ENCODE results near the gene LRIT2. TPM values are rescaled to one million over a fixed set of nuclear protein-coding genes. Genes with fewer than 3 reads are reported as not detected.
A peak's percentile ranks its signal among the peaks of the same experiment; 100 is the strongest.

LRIT2 gene
- total RNA-seq, 2 experiments from 2014 or later = not detected

- H3K27me3 Mint-ChIP-seq = peaks cover 5% of the 10 kb centered on the region
- no peaks in the 10 kb centered on the region for H3K9me3 Mint-ChIP-seq
- ATAC-seq (ENCODE audit: low read depth) (no peak), DNase-seq (no peak)
- no peaks in the 10 kb centered on the region for H3K36me3 Mint-ChIP-seq
- H3K4me3 Mint-ChIP-seq = no peak overlapping the region
- H3K27ac Mint-ChIP-seq = no peak overlapping the region
- H3K4me1 Mint-ChIP-seq = no peaks in the 10 kb centered on the region
- POLR2A ChIA-PET = no interaction called here
These were observed 13.8 kb downstream of the LRIT2 start for GRCh38 chr10:84211566-84211965.

- Mint-ChIP-seq H3K36me3 (no peaks in the 10 kb centered on the region), H3K4me1 (peaks cover 3% of the 10 kb centered on the region), H3K9me3 (no peaks in the 10 kb centered on the region), H3K27ac (no peak overlapping the region), H3K4me3 (no peak overlapping the region), H3K27me3 (peaks cover 5% of the 10 kb centered on the region)
- DNase-seq (no peak), ATAC-seq (ENCODE audit: low read depth) (no peak)
- POLR2A ChIA-PET = no interaction called here
These were observed 17.3 kb downstream of the LRIT2 start for GRCh38 chr10:84208023-84208422.

- Mint-ChIP-seq H3K9me3 (no peaks in the 10 kb centered on the region), H3K4me3 (no peak overlapping the region), H3K4me1 (peaks cover 3% of the 10 kb centered on the region), H3K27ac (no peak overlapping the region), H3K36me3 (no peaks in the 10 kb centered on the region), H3K27me3 (peaks cover 5% of the 10 kb centered on the region)
- DNase-seq = no peak
- no peak for ATAC-seq (ENCODE audit: low read depth)
- POLR2A ChIA-PET = no interaction called here
These were observed 19.4 kb downstream of the LRIT2 start for GRCh38 chr10:84205853-84206525.

DNA sequence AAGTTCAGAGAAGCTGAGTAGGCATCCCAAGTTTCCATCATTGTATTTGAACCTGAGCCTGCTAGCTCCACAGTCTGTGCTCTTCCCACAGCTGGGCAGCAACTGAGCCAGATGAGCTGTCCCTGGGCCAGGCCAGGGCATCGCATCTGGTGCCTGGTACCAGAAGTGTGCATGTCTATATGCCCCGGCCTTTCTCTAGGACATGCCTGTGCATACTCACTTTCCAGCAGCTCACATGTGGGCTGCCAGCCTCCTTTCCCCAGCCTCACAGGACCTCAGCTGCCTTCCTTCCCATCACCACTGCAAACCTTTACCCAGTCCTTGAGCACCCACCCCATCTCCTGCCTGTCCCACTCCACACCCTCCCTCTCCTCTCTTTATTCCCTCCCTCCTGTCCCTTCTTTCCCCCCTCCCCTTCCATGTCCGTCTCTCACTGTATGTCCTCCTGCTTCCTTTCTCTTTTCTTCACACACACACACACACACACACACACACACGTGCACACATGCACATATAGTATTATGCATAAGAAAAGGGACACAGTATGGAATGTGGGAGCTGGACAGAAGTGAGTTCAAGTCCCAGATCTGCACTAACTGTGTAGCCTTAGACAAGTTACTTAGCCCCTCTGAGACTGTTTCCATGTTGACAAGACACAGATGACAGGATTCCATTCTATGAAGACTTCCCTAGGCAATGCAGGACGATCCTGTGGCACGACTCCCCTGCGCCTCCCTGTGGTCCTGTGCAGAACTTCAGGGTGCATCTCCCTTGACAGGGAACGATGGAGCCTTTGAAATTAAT is 20.1 kb downstream of the LRIT2 start:
- Mint-ChIP-seq H3K27ac (no peak overlapping the region), H3K4me3 (no peak overlapping the region), H3K9me3 (no peaks in the 10 kb centered on the region), H3K4me1 (peaks cover 3% of the 10 kb centered on the region), H3K36me3 (no peaks in the 10 kb centered on the region), H3K27me3 (peaks cover 5% of the 10 kb centered on the region)
- ATAC-seq (ENCODE audit: low read depth) (peak; percentile 80), DNase-seq (peak; percentile 78)
- POLR2A ChIA-PET = no interaction called here

DNA sequence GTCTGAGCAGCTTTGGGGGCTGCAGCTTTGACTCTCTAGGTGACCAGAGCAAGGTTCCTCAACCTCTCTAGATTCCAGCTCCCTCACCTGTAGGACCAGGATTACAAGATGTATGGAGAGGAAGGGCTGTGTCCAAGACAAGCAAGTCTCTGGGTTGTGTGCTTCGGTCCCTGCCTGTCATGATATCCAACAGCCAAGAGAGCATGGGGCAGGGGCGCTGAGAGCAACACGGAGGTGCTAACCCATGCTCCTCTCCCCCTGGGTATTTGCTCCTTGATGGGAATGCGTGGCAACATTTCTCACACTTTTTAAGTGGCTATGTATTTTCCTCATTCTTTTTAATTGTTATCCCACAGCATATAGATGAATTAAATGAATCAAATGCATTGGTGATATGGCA is 20.7 kb downstream of the LRIT2 start:
- no peak for ATAC-seq (ENCODE audit: low read depth)
- no peak overlapping the region for H3K27ac Mint-ChIP-seq
- POLR2A ChIA-PET = no interaction called here
- no peaks in the 10 kb centered on the region for H3K36me3 Mint-ChIP-seq
- H3K4me1 Mint-ChIP-seq = peaks cover 3% of the 10 kb centered on the region
- peaks cover 5% of the 10 kb centered on the region for H3K27me3 Mint-ChIP-seq
- no peaks in the 10 kb centered on the region for H3K9me3 Mint-ChIP-seq
- H3K4me3 Mint-ChIP-seq = no peak overlapping the region
- DNase-seq = no peak

DNA sequence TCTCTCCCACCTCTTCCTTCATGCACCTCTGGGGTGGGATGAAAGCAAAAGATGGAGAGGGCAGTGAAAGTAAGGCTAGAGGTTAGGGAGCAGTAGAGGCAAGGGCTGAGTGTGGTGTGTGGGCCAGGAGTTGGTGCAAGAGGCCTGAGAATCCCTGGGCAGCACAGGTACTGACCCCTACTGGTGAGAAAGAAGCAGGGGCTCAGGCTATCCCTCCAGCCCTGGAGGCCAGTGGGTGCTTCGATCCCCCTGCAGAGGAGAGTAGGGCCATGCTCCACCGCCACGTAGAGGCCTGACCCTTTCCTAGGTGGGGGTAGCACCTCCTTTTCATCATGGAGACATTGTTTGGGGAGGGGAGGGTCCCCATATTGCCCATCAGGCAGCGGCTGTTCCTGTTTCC is 21.2 kb downstream of the LRIT2 start:
- Mint-ChIP-seq H3K27ac (no peak overlapping the region), H3K36me3 (no peaks in the 10 kb centered on the region), H3K27me3 (peaks cover 5% of the 10 kb centered on the region), H3K4me1 (peaks cover 3% of the 10 kb centered on the region), H3K4me3 (no peak overlapping the region), H3K9me3 (no peaks in the 10 kb centered on the region)
- DNase-seq = no peak
- POLR2A ChIA-PET = no interaction called here
- ATAC-seq (ENCODE audit: low read depth) = no peak

GRCh38 chr10:84202349-84202748 is 23.0 kb downstream of the LRIT2 start:
- Mint-ChIP-seq H3K4me1 (peaks cover 3% of the 10 kb centered on the region), H3K9me3 (no peaks in the 10 kb centered on the region), H3K4me3 (no peak overlapping the region), H3K36me3 (no peaks in the 10 kb centered on the region), H3K27ac (no peak overlapping the region), H3K27me3 (peaks cover 6% of the 10 kb centered on the region)
- ATAC-seq (ENCODE audit: low read depth) (no peak), DNase-seq (no peak)
- POLR2A ChIA-PET = no interaction called here

DNA sequence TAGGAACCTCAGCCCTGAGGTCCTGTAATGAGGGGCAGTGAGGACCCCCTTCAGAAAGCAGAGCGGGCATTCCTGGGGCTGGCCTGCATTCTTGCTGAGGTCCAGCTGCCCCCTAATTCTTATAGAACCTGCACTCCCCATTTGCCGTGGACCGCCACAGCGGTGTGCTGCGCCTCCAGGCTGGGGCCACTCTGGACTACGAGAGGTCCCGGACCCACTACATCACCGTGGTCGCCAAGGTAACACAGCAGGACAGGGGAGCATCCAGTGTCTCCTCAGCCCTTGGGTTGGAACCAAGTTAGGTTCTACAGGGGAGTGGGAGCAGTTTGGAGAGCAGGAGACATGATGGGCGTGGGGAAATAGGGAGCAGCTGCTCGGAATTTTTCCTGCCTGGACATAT is 23.7 kb downstream of the LRIT2 start:
- H3K27ac Mint-ChIP-seq = no peak overlapping the region
- no peaks in the 10 kb centered on the region for H3K9me3 Mint-ChIP-seq
- no peak for DNase-seq
- H3K4me3 Mint-ChIP-seq = no peak overlapping the region
- POLR2A ChIA-PET = interaction anchor here (0.7 kb wide), 1 partner anchor 179 kb away, joined by 3 read pairs; no protein-coding TSS in a partner anchor
- peaks cover 12% of the 10 kb centered on the region for H3K27me3 Mint-ChIP-seq
- no peak for ATAC-seq (ENCODE audit: low read depth)
- peaks cover 3% of the 10 kb centered on the region for H3K4me1 Mint-ChIP-seq
- H3K36me3 Mint-ChIP-seq = no peaks in the 10 kb centered on the region

DNA sequence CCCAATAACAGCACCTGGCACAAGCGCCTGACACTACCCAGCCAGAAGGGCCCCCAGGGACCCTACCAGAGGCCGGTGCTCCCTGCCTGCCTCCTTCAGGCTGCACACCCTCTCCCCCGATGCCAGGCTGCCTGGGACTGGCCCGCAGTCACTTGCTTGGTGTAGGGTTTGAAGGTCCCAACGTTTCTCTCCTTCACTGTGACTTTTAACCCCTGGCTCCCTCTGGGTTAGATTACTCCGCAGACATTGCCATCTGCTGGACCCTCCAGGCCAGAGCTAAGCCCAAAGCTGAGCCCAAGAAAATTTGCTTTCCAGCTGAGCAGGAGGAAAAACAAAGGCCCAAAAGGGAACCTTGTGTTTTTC is 24.1 kb downstream of the LRIT2 start:
- DNase-seq (no peak), ATAC-seq (ENCODE audit: low read depth) (no peak)
- Mint-ChIP-seq H3K27ac (no peak overlapping the region), H3K9me3 (no peaks in the 10 kb centered on the region), H3K4me1 (peaks cover 3% of the 10 kb centered on the region), H3K4me3 (no peak overlapping the region), H3K27me3 (peaks cover 17% of the 10 kb centered on the region), H3K36me3 (no peaks in the 10 kb centered on the region)
- POLR2A ChIA-PET = interaction anchor here (0.7 kb wide), 1 partner anchor 180 kb away, joined by 3 read pairs; no protein-coding TSS in a partner anchor

DNA sequence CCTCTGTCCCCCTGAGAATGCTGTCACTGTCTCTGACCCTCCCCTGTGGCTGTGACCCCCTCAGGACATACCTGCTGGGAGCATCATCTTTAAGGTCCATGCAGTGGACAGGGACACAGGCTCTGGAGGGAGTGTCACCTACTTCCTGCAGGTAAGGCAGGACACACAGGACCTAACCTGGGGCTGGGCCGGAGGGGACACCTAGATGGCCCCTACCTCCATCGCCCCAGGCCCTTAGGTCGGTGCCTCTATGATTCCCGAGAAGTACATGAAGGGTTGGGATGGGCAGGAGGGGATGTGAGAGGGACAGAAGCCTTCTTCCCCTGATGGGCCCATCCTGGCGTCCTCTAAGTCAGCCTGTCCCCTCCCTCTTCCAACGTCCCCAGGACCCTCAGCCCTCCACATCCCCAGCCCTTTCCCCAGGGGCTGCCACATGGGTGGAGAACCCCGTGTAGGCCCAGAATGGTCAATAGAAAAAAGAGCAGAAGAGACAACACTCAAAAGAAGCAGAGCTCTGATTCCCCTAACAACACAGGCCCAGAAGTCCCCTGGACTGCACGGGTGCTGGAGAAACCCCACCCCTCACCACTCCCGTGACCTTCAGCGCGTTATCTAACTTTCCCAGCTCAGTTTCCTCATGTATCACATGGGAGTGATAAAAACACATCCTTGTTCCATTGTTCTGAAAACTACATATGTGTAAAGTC is 24.7 kb downstream of the LRIT2 start:
- no peak overlapping the region for H3K27ac Mint-ChIP-seq
- POLR2A ChIA-PET = interaction anchor here (0.7 kb wide), 1 partner anchor 180 kb away, joined by 3 read pairs; no protein-coding TSS in a partner anchor

GRCh38 chr10:84198206-84198915 is 27.0 kb downstream of the LRIT2 start:
- POLR2A ChIA-PET = interaction anchor here (0.6 kb wide), 1 partner anchor 141 kb away, joined by 4 read pairs; no protein-coding TSS in a partner anchor
- ATAC-seq (ENCODE audit: low read depth) (no peak), DNase-seq (no peak)
- Mint-ChIP-seq H3K9me3 (no peaks in the 10 kb centered on the region), H3K36me3 (no peaks in the 10 kb centered on the region), H3K4me3 (no peak overlapping the region), H3K27ac (no peak overlapping the region), H3K4me1 (peaks cover 2% of the 10 kb centered on the region), H3K27me3 (peaks cover 39% of the 10 kb centered on the region)

More for the DNA sequence above, 24.7 kb downstream of the LRIT2 start:
- peaks cover 22% of the 10 kb centered on the region for H3K27me3 Mint-ChIP-seq
- ATAC-seq (ENCODE audit: low read depth) = no peak
- no peaks in the 10 kb centered on the region for H3K36me3 Mint-ChIP-seq
- no peak overlapping the region for H3K4me3 Mint-ChIP-seq
- no peaks in the 10 kb centered on the region for H3K9me3 Mint-ChIP-seq
- no peak for DNase-seq
- peaks cover 3% of the 10 kb centered on the region for H3K4me1 Mint-ChIP-seq

DNA sequence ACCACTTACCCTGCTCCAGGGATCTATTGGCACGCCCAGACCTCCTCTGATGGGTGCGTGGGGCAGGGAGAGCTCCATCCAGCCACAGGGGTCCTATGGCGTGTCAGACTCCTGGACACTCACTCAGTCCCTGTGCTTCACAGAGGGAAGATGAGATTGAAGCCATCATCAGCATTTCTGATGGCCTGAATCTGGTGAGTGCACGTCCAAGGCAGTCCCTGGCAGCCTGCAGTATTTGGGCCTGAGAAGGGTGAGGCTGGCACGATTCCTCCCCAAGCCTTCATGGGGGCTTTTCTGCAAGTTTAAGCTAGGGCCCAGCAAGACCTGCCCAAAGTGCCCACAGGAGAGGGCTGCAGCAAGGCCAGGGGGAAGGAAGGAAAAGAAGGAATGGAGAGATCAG is 27.7 kb downstream of the LRIT2 start:
- Mint-ChIP-seq H3K36me3 (no peaks in the 10 kb centered on the region), H3K9me3 (no peaks in the 10 kb centered on the region), H3K27me3 (peaks cover 43% of the 10 kb centered on the region), H3K27ac (no peak overlapping the region), H3K4me3 (no peak overlapping the region), H3K4me1 (peaks cover 2% of the 10 kb centered on the region)
- POLR2A ChIA-PET = interaction anchor here (0.6 kb wide), 1 partner anchor 142 kb away, joined by 4 read pairs; no protein-coding TSS in a partner anchor
- no peak for ATAC-seq (ENCODE audit: low read depth)
- DNase-seq = peak; percentile 9

DNA sequence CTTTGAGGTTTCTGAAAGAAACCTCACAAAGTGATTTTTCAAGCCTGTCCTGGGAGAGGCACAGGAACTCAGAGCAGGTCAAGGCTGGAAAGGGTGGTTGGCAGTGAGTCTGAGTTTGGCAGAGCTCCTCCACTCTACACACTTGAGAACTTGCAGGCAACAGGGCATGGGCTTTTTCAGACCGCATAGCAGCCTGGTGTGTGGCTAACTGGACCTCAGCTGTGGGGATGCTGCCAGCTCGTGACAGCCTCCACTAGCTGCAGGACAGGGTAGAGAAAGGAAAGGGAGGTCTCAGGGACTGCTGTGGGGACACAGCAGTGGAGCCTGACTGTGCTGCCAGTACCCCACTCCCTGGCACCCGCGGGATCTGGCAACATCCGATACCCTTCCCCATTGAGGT is 28.4 kb downstream of the LRIT2 start:
- no peak for ATAC-seq (ENCODE audit: low read depth)
- Mint-ChIP-seq H3K9me3 (no peaks in the 10 kb centered on the region), H3K27ac (no peak overlapping the region), H3K4me3 (no peak overlapping the region), H3K4me1 (peaks cover 2% of the 10 kb centered on the region), H3K27me3 (peaks cover 43% of the 10 kb centered on the region), H3K36me3 (no peaks in the 10 kb centered on the region)
- POLR2A ChIA-PET = no interaction called here
- peak; percentile 15 for DNase-seq

Measured in activated naive CD8-positive, alpha-beta T cell treated with anti-CD3 and anti-CD28 coated beads, Interleukin-2, amount 10 ng/mL, durations not matched to agents 7 days and 5 days (primary cell).